NCI-H2081 treated with DMSO at 0.1 percent for 48 hours (cell line): Measurements from ENCODE around the gene CKAP5.
A peak's percentile ranks its signal among the peaks of the same experiment; 100 is the strongest.
"Not testable (repeated sequence)": the region's sequence is repeated elsewhere in the genome, so short reads cannot be mapped to it uniquely, and the experiment has no call there.

ENCODE experiments used
- DNase-seq: peaks from one replicate; lab custom pipeline; 2025; lab: John Stamatoyannopoulos, UW

The CKAP5 gene

GRCh38 chr11:46726206-46726862 is 119.7 kb downstream of the CKAP5 start:
- DNase-seq: no peak

GRCh38 chr11:46725338-46726205 is 120.5 kb downstream of the CKAP5 start:
- no peak for DNase-seq

- DNase-seq: no peak
Measured at GRCh38 chr11:46724088-46724487, 122.0 kb downstream of the CKAP5 start.

GRCh38 chr11:46723359-46723680 is 122.8 kb downstream of the CKAP5 start:
- no peak for DNase-seq

- no peak for DNase-seq
Measured at GRCh38 chr11:46722566-46723358, 123.3 kb downstream of the CKAP5 start.

- no peak for DNase-seq
Measured at GRCh38 chr11:46721286-46721685, 124.8 kb downstream of the CKAP5 start.

- no peak for DNase-seq
Measured at GRCh38 chr11:46719543-46720218, 126.4 kb downstream of the CKAP5 start.

GRCh38 chr11:46719048-46719542 is 127.0 kb downstream of the CKAP5 start, which contains the start of gene F2:
Gene F2, plus strand, starts transcription at chr11:46719213. Its CDS starts 23 bp downstream, at chr11:46719236.
- no peak for DNase-seq

GRCh38 chr11:46718155-46719019 is 127.7 kb downstream of the CKAP5 start:
- peak; percentile 15 for DNase-seq

GRCh38 chr11:46717825-46718154 is 128.3 kb downstream of the CKAP5 start:
- not testable (repeated sequence) for DNase-seq

- DNase-seq: no peak
Measured at GRCh38 chr11:46712874-46713576, 133.1 kb downstream of the CKAP5 start.

GRCh38 chr11:46711303-46711702 is 134.8 kb downstream of the CKAP5 start:
- no peak for DNase-seq

- no peak for DNase-seq
Measured at GRCh38 chr11:46710821-46711269, 135.2 kb downstream of the CKAP5 start.

GRCh38 chr11:46709351-46709750 is 136.7 kb downstream of the CKAP5 start:
- not testable (repeated sequence) for DNase-seq

- no peak for DNase-seq
Measured at GRCh38 chr11:46706886-46707285, 139.2 kb downstream of the CKAP5 start.

GRCh38 chr11:46705070-46705688 is 140.9 kb downstream of the CKAP5 start:
- no peak for DNase-seq

GRCh38 chr11:46701078-46701654 is 144.9 kb downstream of the CKAP5 start:
- DNase-seq: no peak

- peak; percentile 95 for DNase-seq
Measured at GRCh38 chr11:46700241-46701077, 145.6 kb downstream of the CKAP5 start, which contains the start of the genes ARHGAP1 and ZNF408. Gene ARHGAP1, minus strand, starts transcription at chr11:46700619. Its CDS starts 4,512 bp downstream, at chr11:46696107. Gene ZNF408, plus strand, starts transcription at chr11:46701031. Its CDS starts 17 bp downstream, at chr11:46701048.
